22Rv1 (cell line): ENCODE results near the gene APBA2.

Experiments
- H3K27ac ChIP-seq: fragments of 450-650 bp; 2 replicates; pipeline ENCODE4 v1.5.1; 2017
- ZFX ChIP-seq: fragments of 450-650 bp; IDR thresholded peaks from 2 replicates; pipeline ENCODE4 v1.6.1; 2017; ENCODE audit warnings: antibody characterized with exemption, borderline replicate concordance
- TF ChIP-seq, protein P1 (sequence below): fragments of 450-650 bp; IDR thresholded peaks from 2 replicates; pipeline ENCODE4 v1.5.1; 2017; ENCODE audit warnings: mild to moderate bottlenecking

APBA2 gene

DNA sequence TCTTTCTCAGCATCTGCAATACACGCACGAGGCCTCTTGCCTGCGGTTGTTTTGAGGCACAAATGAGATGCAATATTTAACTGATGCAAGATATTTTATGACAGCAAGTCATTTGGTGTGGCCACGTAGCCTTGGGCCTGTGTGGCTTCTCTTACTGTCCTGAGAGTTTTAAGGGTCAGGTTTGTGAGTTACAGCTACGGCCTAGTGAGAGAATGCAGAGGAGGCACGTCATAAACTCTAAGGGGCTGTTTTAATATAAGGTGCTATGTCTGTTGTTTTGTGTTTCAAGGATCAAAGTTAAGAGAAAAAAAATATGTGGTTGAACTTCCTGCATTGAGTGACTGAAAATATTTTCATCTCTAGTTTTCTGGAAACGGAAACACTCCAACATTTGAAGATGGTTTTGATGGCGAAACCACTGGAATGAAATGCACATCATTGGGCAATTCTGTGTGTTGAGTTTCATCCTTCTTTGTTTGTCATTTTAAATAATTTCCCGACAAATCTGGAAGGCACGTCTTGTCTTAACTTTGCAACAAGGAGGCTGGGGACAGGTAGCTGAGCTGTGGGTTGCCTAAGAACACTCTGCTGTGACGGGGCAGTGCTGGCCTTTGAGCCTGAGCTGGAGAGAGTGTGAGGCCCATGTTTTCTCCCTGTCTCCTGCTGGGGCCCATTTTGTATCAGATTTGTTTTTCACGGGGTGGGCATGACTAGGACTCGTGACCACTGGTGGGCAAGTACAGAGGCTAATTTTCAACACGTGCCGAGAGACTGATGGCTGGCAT lies 5.1 kb downstream of the APBA2 start:
- H3K27ac ChIP-seq, result no peak overlapping the region
- TF ChIP-seq, protein P1, sequence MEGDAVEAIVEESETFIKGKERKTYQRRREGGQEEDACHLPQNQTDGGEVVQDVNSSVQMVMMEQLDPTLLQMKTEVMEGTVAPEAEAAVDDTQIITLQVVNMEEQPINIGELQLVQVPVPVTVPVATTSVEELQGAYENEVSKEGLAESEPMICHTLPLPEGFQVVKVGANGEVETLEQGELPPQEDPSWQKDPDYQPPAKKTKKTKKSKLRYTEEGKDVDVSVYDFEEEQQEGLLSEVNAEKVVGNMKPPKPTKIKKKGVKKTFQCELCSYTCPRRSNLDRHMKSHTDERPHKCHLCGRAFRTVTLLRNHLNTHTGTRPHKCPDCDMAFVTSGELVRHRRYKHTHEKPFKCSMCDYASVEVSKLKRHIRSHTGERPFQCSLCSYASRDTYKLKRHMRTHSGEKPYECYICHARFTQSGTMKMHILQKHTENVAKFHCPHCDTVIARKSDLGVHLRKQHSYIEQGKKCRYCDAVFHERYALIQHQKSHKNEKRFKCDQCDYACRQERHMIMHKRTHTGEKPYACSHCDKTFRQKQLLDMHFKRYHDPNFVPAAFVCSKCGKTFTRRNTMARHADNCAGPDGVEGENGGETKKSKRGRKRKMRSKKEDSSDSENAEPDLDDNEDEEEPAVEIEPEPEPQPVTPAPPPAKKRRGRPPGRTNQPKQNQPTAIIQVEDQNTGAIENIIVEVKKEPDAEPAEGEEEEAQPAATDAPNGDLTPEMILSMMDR, result no peak
- no peak for TF ChIP-seq ZFX

DNA sequence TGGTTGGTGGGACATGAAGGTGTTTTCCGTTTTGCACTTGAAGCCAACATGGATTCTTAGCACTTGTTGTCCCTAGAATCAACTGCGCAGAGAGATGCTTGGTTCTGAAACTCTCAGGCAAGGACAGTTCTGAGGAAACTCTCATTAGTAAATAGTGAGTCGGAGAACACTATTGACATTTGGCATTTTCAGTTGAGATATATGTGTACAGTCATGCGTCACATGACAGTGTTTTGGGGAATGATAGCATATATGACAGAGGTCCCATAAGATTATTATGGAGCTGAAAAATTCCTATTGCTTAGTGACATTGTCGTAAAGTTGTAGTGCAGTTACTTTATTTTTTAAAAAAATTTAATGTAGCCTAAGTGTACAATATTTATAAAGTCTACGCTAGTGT lies 5.8 kb downstream of the APBA2 start:
- no peak for TF ChIP-seq ZFX
- H3K27ac ChIP-seq, result no peak overlapping the region

DNA sequence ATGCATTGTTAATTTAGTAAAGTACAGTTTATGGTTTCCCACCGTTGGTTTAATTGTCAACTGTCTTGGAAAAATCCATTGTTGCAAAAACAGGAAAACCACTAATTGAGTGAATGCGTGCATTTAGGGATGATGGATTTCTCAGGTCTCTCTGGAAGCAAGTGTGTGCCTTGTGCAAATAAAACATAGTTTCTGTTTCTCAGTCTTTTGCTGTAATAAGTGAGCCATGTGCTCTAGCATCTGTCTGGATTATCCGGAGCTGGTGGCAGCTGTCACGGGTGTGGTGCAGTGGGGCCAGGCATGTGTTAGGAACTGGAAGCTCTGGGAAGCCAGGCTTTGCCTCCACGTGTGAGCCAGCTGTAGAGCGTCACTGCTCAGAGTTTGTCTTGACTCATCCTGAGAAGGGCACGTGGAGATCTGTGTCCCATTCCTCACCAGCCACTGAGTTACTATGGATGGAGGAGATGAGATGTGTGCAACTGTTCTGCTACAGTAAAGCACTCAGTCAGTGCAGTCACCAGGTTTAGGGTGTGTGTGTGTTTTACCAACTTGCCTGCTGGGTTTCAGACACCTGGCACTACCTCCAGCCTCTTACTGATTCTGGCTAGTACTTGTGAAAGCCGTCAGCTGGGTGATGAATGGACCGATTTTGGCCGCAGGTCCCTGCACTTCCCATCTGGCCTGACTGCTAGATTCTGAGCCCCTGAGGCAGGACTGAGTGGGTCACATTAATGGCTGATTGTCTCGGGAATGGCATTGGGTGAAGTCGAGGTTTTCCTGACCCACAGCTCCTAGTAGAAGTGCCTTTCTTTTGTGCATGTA lies 7.2 kb downstream of the APBA2 start:
- no peak overlapping the region for H3K27ac ChIP-seq
- TF ChIP-seq, protein P1, result no peak
- TF ChIP-seq ZFX, result no peak

DNA sequence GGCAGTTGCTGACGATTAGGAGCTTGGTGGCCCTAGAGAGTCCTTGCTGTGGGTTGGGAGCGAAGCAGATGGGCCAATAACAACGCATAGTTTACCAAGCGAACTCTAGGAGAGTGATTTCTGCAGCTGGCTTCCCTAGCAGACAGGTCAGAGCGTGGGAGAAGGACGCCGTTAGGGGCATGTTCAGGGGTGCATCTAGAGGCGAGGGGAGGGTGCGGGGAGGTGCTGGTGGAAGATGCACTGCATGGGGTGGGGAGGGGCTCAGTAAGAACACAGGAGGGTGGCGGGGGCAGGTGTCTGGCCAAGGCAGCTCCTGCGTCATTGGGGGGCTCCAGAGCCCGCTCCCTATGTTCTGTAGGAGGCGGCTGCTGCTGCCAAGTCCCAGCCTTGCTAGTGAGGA lies 8.9 kb downstream of the APBA2 start:
- H3K27ac ChIP-seq, result no peak overlapping the region
- TF ChIP-seq, protein P1, result no peak
- TF ChIP-seq ZFX, result no peak

DNA sequence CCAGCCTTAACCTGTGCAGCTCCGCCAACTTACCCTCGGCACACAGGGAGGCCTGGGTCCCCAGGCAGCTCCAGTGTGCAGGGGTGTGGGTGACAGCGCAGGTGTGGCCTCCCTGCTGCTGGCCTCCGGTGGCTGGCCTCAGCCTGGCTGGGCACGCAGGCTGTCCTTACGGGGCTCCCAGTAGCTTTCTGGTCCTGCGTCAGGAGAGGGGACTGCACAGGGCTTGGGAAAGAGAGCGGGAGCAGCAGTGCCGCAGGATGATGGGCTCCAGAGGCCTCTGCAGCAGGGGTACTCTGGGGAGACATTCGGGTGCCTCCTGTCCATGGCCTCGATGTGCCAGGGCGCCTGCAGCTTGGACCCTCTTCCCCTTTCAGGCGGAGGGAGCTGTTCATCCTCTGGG lies 9.4 kb downstream of the APBA2 start:
- H3K27ac ChIP-seq, result no peak overlapping the region
- TF ChIP-seq, protein P1, result no peak
- TF ChIP-seq ZFX, result no peak

DNA sequence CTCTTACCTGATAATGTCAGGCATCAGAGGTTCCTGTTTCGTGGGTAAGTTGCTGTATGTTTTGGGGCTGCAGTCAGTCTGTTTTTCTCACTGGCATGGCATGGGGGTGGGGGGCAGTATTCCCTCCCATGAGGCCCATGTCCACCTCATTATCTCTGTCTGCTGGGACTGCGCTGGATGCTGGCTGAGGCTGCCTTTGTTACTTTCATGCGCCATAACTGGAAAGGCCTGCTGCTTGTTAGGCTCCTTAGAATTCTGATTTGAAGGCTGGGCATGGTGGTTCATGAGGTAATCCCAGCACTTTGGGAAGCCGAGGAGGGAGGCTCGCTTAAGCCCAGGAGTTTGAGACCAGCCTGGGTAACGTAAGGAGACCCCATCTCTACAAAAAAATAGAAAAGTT lies 9.8 kb downstream of the APBA2 start:
- TF ChIP-seq, protein P1, result no peak
- TF ChIP-seq ZFX, result no peak

DNA sequence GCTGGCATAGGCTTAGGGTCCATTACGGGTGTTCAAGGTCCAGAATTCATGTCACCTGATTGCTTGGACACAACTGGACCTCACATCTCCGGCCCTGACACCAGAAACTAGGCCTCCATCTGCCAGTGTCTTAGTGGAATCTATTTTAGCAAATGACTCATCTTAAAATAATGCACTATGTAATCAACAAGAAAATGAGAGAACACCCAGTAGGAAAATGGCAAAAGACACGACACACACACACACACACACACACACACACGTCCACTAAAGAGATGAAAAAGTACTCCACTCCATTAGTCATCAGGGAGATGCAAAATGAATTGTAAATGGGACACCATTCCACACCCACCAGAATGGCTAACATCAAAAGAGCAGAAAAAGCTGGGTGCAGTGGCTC lies 11.2 kb downstream of the APBA2 start:
- TF ChIP-seq, protein P1, result no peak
- TF ChIP-seq ZFX, result no peak
- no peak overlapping the region for H3K27ac ChIP-seq

More for the DNA sequence above, 9.8 kb downstream of the APBA2 start:
- H3K27ac ChIP-seq, result no peak overlapping the region
